Subcutaneous adipose tissue (tissue), 4 donors: ENCODE measurements around the gene EIF4G3. TPM values are rescaled to one million over a fixed set of nuclear protein-coding genes. Genes with fewer than 3 reads are reported as not detected.

Experiments
- total RNA-seq, 4 donors: library from RNA; depleted of rRNA; stranded (reverse); fragments of >200 nt; gene quantifications; one replicate each; pipeline ENCODE4 v1.1.0, GENCODE V29; 2016
- TF ChIP-seq, protein P1 (sequence below): fragments of 450-650 bp; IDR thresholded peaks from one replicate; pipeline ENCODE4 v1.5.1; 2016; ENCODE audit warnings: low read depth, mild to moderate bottlenecking, control low read depth, antibody characterized with exemption, moderate library complexity

EIF4G3 gene
- total RNA-seq, 4 donors from 2014 or later: 41.0 to 60.2 (median 51.7) TPM

DNA sequence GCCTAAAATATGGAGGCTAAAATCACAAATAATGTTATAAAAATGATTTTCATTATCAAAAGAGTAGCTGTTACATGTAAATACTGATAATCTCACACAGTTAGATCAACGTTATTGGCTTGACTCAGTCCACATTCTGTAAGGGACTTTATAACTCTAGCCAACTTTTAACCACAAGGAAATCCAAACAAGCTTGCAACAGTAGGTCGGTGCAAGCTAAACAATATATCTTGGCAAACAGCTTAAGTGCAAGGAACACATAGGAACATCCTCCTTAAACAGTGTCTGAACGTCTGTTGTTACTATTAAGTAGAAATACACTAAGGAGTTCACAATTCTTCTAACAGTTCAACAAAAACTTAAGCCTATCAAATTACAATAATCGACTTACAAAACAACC lies 126.7 kb downstream of the EIF4G3 start:
- TF ChIP-seq, protein P1, sequence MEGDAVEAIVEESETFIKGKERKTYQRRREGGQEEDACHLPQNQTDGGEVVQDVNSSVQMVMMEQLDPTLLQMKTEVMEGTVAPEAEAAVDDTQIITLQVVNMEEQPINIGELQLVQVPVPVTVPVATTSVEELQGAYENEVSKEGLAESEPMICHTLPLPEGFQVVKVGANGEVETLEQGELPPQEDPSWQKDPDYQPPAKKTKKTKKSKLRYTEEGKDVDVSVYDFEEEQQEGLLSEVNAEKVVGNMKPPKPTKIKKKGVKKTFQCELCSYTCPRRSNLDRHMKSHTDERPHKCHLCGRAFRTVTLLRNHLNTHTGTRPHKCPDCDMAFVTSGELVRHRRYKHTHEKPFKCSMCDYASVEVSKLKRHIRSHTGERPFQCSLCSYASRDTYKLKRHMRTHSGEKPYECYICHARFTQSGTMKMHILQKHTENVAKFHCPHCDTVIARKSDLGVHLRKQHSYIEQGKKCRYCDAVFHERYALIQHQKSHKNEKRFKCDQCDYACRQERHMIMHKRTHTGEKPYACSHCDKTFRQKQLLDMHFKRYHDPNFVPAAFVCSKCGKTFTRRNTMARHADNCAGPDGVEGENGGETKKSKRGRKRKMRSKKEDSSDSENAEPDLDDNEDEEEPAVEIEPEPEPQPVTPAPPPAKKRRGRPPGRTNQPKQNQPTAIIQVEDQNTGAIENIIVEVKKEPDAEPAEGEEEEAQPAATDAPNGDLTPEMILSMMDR: no peak

DNA sequence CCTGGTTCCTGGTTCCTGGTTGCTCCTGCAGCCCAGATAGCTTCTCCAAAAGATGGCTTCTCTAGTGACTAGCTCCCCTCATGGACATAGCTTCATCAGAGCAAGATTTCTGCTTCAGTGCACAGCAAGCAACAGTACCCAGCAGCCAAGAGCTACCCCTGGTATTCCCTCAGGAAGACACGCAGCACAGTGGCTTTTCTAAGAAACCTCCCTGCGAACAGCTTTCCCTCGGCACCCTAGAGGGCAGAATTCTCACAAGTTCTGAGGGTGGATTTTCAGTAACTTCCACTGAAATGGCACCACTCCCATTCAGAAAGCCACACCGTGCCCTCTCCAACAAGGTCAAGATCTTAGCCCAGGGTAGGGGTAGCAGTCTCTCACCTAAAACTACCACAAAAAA lies 128.2 kb downstream of the EIF4G3 start:
- TF ChIP-seq, protein P1: no peak

DNA sequence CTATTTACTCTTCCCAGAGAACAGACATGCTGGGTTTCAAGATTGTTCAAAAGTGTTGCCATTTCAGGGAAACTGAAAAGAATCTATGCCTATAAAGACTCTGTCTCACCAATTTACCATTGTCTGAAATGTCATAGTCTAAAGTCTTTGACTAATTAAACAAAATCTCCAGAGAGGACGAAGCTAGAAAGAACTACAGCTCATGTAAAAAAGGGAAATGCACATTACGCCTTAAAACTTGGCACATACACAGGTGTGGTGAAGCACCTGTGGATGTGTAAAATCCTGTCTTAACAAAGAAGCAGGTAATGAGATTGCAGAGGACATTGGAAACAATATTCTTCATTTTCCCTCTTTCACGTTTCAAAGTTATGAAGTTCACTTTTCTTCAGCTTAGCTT lies 130.6 kb downstream of the EIF4G3 start:
- TF ChIP-seq, protein P1: no peak

DNA sequence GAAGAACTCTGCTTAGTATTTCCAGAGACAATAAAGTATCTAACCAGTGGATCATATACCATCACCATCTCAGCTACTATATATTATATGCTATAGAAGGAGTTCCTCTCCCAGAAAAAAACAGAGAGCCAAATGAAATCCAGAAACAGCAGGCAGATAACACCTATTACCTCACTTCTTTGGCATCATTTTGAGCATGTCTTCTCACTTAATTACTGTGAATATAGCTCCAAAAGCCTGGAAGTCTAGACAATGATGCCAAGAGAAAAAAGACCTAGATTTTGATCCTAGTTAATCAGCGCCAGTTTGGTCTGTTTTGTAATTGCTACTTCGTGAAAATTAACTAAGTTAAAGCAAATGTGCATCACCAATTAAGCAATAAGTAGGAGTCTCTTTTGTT lies 131.3 kb downstream of the EIF4G3 start:
- TF ChIP-seq, protein P1: no peak

DNA sequence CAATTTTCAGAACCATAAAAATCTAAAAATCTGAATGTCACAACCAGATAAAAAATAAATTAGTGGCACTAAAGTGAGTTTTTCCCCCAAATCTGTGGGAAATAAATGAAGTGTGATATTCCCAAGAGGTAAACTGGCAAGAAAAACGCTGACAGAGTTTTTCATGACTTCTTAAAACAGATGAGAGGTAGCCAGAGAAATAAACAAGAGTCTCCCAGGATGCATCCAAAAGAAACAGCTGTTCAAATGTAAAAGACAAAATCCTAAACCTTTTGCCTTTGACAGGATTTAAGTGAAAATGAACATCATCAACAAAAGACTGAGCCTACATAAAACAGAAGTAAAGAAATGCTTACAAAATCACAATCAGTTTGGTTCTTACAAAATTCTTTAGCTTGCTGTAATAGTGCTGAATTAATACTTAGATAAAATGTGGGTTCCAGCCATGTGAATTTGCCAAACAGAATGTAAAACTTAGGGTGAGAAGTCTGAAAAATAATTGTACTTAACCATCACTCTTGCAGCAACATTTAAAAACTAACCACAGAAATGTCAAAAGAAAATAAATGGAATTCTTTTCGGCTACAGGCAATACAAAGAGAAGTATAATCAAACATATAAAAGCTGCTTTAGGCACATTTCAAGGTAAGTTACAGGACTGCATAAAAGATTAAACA lies 133.6 kb downstream of the EIF4G3 start:
- TF ChIP-seq, protein P1: no peak

DNA sequence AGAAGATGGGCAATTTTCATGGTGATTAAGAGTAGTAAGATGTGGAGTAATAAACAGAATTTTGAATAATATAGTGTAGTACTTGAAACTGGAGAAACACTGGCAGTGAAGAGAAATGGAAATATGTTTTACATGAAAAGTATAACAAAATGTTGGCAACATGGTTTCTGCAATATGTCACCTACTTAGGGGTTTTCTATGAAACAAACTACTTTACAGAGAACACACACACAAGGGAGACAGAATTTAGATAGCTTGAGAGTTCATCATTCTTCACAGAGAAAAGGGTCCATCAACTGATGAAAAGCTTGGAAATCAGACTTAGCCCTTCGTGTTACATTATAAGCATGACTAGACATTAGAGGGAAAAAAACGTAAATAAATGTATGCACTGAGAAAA lies 135.2 kb downstream of the EIF4G3 start:
- TF ChIP-seq, protein P1: no peak

DNA sequence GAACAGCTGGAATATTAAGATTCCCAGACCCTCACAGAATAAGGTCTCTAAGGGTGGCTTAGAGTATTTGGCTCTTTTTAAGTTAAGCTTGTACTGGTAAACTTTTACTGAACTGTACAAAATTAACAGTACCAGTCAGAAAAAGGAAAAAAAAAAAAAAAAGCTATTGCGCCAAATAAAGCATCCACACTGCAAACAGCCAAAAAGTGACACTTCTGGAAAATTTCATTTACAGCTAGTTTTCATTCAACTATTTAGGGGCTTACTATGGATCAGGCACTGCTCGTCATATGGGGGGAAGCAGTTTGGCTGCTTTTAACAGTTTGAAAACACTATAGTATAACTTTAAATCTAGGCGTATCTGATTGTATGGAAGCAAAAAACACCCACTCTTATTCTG lies 139.6 kb downstream of the EIF4G3 start:
- TF ChIP-seq, protein P1: no peak
